ENCODE data around the gene ZSCAN5C.

DNA sequence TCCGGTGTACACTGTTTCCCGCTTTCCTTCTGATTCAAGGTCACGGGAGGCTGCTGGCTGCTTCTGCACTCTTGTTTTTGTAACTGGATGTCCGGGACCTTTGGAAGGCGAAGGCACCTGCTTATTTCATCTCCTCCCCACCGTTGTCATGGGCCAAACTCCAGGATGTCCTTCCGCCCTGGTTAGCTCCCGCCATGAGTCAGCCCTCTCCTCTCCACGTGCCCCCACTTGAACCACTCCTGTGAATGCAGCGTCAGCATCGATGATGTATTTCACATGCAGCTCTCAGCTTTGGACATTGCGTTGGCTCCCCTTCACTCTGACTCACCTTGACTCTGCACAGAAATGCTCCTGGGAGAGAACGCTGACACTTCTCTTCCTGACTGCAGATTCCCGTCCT lies 31.8 kb upstream of the ZSCAN5C start:
- TF ChIP-seq, protein P1, sequence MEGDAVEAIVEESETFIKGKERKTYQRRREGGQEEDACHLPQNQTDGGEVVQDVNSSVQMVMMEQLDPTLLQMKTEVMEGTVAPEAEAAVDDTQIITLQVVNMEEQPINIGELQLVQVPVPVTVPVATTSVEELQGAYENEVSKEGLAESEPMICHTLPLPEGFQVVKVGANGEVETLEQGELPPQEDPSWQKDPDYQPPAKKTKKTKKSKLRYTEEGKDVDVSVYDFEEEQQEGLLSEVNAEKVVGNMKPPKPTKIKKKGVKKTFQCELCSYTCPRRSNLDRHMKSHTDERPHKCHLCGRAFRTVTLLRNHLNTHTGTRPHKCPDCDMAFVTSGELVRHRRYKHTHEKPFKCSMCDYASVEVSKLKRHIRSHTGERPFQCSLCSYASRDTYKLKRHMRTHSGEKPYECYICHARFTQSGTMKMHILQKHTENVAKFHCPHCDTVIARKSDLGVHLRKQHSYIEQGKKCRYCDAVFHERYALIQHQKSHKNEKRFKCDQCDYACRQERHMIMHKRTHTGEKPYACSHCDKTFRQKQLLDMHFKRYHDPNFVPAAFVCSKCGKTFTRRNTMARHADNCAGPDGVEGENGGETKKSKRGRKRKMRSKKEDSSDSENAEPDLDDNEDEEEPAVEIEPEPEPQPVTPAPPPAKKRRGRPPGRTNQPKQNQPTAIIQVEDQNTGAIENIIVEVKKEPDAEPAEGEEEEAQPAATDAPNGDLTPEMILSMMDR (IDR thresholded peaks at IDR 0.05; ENCODE audit: poor library complexity, severe bottlenecking): no peak
- TF ChIP-seq POLR2AphosphoS5 (IDR thresholded peaks at IDR 0.05): no peak
- TF ChIP-seq TAF1 (IDR thresholded peaks at IDR 0.05; ENCODE audit: low read depth): no peak
- no peak for TF ChIP-seq MXI1 (conservative IDR thresholded peaks at IDR 0.05; ENCODE audit: poor library complexity, severe bottlenecking)
- no peak for TF ChIP-seq RAD21 (conservative IDR thresholded peaks at IDR 0.05)
